Stimulated activated CD8-positive, alpha-beta memory T cell treated with anti-CD3 and anti-CD28 coated beads, Interleukin-4, amount 100 ng/mL, for 1 hour (primary cell): ENCODE results near the gene DCHS2.

Experiments used
- DNase-seq, 2 donors: peaks; one replicate each; pipeline ENCODE4 v3.0.0-alpha.2; 2020; ENCODE audit warnings: low read depth in 2 of 2, low spot score in 1 of 2

The DCHS2 gene

DNA sequence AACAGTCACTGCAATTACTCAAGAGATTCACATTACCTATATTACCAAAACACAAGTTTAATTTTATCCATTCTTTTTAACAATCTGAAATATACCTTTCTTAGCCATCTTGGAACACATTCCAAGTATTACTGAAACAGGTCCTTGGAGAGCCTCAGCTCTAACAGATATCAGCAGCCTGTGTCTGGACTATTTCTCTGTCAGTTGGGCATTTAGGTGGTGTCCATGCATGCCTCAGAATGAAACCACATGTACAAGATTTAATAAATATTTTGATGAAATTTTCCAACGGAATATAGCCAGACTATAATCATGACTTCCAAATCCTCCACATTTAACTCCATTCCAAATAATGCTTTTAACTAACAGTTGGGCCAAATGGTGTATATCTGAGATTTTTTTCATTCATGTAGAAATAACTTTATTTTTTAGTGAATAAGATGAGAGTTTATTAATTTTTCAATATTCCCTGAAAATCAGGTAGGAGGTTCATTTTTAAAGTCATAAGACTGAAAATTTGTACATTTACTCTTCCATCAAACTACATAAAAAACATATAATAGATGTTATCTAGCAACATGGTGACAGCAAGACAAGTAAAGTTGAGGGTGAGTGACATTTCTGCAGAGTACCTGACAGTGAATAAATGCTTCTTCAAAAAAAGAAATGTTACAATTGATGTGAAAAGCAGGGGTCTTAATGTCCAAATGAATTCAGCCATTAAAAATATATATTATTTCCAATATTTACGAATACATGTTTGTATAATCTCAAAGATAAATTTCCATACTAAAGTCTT is 174.2 kb downstream of the DCHS2 start:
- DNase-seq, result no peak

DNA sequence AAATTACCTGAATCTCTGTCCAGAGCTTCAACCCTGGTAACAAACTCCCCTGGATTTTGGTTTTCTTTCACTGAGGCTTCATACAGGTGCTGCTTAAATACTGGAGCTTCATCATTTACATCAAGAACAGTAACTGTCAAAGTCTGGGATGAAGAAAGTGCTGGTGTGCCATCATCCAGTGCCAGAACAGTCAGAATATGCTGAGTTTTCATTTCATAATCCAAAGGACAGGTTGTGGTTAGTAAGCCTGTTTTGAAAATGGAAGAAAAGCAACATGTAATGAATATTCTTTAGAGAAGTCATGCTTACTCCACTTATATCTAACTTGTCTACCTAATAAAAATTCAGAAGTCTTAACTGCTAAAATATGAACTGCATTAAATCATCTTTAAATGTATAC is 175.9 kb downstream of the DCHS2 start:
- DNase-seq, result no peak

DNA sequence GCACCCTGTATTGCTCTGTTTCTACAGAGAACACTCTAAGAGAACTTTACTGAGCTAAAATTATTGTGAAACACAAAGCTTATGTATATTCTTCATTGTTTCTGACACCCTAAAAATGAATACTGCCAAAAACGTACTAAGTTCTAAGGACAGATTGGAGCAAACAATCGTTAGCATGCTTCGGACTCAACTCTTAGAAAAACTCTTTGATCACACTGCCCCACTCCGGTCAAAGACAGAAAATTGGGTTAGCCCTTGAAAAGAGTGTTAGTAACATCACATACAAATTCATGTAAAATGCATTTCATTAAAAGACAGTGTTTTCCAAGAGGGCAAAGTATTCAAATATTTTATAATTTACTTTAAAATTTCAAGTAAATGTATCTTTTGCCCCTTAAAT is 177.4 kb downstream of the DCHS2 start:
- no peak for DNase-seq

DNA sequence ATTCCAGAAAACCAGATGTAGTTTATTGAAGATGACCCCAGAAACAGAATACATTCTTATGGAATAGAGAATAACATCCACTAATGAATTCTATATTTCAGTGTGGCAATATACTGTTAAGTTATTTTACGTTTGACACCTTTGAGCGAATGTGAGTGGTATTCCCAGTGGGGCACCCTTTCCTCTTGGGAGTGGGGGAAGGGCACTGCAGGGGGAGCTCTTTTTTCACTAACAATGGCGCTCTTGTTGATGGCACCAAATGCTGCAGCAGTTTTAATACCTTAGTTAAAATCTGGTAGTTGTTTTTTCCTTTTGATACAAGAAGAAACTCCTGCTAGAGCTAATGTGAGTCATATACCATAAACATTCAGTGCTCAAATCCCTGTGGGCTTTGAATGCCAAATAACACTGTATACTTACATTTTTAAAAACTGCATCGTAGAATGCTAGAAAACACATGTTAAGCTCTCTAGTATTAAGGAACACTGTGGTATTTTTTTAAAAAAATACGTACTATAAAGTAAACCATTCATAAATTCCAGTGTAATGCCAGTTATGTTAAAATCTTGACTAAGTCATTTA is 178.5 kb downstream of the DCHS2 start:
- no peak for DNase-seq

DNA sequence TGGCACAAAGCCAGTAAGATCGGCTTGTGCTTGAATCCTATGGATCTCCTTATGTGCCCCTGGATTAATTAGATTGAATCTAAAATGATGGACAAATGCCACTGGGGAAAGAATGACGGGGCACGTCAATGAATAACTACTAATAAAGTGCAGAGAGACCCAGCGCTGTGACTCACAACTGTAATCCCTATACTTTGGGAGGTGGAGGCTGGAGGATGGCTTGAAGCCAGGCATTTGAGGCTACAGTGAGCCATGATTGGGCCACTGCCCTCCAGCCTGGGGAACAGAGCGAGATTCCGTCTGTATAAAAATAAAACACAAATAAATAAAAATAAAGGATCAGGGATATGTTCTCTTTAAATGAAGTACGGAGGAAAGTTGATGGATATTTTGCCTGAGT is 179.4 kb downstream of the DCHS2 start:
- DNase-seq, result no peak

DNA sequence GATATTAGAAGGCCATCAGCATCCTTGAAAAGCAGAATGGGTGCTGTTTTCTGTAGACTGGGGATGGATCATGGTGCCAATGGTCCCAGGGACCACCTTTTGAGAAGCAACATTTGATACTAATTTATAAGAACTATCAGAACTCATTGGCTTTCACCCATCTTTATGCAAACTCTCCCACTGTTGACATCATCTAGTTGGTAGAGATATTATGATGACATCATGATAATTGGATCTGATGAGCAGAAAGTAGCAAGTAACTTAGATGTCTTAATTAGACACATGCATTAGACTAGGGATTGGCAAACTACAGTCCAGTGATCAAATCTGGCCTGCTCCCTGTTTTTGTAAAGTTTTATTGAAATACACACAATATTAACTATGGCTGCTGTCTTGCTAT is 181.0 kb downstream of the DCHS2 start:
- DNase-seq, result no peak

DNA sequence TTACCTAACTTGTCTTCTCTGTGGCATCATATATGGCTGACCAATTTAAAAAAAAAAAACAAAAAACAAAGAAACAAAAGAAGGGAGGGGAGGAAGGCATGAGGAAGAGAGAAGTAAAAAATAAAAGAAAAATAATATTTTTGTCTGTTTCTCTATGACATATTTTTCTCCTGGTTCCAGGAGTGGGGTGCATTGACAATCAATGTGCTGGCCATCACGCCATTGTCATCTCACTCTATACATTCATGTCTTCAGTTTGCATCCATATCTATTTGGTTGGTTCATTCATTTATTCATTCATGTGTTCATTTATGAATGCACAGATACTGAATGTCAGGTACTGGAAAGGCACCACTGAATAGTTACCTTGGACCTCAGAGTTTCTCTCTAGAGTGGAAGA is 183.4 kb downstream of the DCHS2 start:
- DNase-seq, result no peak

DNA sequence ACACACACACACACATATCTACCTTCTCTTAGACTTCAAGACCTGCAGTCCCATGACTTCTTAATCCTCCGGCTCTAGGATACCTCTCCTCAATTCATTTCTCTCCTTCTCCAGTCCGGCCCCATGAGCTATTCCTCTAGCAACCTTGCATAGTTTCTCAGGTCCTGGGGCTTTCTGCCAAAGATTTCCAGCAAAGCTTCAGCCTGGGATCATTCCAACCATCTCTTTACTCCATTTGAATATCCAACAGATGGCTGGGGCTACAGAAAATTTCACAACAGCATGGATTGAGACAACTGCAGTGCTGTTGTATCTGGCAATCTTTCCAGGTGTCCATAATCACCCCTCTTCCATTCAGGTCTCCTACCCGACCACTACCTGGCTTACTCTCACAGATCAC is 184.1 kb downstream of the DCHS2 start:
- no peak for DNase-seq

DNA sequence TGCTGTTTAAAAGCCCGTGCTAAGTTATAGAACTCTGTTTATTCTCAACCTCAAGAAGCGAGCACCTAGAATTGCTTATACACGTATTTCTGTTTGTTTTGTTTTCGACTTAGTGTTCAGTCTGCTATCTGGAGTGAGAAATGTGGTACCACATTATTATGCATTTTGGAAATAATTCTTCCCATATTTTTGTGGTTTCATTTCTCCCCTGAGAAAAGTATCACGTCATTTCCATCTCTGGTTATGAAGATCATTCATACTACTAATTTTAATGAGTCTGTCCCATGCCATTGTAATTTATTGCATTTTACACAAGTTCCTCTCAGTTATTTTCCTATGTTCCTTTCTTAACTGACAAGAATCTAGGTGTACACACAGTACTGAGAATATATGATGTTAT is 186.0 kb downstream of the DCHS2 start:
- no peak for DNase-seq

DNA sequence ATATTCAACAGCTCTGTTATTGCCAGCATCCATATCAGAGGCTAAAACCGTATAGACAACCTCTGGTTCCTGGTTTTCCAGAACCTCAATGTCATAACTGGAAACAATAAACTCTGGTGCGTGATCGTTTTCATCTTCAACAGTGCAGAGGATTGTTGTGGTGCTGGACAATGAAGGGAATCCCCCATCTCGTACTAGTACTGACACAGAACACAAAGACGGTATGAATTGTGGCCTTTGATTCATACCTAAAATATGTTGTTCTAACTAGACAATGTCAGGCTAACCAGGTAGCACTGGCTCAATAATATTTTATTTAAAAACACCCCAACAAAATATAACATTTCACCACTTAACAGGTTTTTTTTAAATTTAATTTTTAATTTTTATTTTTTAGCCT is 186.9 kb downstream of the DCHS2 start:
- no peak for DNase-seq

DNA sequence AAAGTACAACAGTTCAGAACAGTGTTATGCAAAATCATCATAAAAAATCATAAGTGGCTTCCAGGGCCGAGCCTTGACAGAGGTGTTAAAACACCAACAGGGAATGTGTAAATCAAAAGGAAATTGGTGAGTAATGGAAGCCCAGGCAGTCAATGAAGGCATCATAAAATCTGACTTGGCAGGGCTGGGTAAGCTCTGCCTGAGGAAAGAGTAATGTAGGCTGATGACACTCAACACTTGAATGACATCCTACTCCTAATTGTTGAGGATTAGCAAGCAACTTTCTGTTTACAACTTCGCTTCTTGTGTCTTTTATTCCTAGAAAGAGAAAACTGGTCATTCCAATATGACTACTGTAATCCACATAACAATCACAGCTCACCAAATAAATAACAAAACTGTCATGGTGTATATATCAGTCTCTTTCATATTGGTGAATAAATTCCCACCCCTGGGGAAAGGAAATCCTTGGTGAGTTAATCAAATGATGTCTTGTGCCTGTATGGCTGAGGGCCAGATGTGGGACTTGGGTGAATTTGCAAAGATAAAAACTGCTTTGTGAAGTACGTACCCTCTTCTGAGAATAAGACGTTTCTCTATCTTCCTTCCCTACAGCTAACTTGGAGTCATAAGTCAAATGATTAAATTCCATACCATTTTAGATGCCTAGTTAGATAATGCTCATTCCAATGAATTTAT is 196.8 kb downstream of the DCHS2 start:
- no peak for DNase-seq

DNA sequence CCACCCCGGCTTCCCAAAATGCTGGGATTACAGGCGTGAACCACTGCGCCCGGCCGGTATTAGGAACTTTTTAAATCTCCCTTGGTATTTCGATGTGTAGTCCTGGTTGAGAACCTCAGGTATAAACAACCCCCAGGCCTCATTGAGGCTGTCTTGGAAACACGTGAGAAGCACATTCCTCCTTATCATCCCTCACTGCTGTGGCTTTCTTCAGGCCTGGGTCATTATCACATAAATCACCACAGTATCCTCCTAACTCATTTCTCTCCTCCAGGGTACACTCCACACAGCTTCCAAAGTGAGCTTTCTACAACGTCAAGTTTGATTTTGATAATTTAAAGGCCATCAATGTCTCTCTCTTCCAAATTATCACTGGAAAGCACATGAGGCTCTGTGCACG is 198.2 kb downstream of the DCHS2 start:
- no peak for DNase-seq

DNA sequence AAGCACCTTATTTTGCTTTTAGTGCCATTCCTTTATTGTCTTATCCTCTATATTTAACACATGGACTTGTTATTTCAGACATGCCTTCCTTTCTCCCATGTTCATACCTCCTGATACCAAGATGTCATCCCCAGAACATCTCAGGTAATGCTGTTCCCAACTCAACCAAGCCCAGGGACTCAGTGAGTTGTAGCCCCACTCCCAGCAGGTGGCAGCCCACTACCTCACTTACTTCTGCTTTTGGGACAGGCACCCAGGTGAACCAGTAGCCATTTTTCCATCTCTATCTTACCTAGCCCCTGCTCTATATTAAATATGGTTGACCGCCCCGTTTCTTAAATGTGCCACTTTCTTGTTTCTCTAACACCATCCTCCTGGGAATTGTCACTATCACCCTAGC is 199.0 kb downstream of the DCHS2 start:
- DNase-seq, result no peak

DNA sequence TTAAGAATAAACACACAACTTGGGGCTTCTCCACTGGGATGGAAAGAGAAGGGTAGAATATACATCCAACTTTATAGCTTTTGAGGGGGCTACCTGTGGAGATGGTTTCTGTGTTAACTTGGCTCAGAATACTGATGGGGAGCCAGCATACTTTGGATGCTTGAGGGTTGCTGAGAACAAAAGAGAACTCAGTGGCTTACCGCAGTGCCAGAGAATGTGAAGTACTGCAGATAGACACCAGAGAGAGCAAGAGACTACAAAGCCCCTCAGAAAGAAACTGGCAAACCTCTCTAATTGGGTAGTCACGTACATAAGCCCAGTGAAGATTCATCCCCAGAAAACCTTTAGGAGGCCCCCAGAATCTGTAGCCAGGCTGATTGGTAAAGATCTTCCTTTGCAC is 214.4 kb downstream of the DCHS2 start:
- DNase-seq, result no peak

DNA sequence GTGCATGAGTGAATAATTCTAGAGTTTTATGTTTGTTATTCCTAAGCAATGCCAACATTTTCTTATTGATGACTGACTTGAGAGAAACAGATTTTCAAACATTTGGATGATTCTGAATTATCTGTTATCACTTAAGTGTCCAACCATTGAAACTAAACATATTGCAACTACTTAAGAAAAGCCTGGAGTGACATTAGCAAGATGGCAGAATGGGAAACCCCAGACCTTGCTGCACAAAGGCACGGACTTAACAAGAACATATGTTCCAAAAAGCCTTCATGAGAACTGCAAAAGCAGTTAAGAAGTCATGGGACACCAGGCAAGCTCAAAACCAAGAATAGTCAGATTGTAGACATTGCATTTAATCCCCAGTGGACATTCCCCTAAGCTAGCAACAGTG is 215.1 kb downstream of the DCHS2 start:
- DNase-seq, result no peak

DNA sequence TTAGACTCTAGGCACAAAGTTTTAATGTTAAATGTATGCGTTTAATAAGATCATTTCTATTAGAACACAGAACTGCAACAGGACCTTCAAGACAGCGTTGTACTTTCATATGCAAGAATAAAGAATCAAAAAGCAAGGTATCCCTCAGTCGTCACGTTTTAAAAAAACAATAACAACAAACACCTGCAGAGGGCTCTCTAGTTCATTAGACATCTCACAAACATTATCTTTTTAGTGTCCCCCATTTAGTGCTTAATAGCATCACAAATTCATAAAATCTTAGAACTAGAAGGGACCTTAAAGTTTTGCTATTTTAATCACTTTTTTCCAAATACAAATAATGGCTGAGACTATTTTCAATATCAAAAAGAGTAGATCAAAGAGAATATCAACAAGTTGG is 236.6 kb downstream of the DCHS2 start:
- no peak for DNase-seq

DNA sequence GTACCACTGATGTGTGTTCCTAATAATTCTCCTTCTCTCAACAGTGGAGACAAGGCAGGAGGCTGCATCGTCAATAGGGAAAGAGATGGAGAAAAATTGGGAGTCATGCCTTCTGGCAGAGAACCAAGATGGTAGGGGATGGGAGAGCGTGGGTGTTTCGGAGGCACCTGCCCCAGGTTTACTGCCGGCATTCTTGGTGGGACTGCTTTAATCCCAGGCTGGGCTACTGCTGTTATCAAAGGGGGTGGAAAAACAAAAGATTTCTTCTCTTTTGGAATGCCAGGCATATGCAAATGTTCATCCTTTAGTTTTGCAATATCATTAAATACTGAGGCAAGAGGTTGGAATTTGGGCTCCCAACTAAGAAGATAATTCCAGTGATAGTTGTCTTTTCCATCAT is 257.0 kb downstream of the DCHS2 start:
- no peak for DNase-seq

DNA sequence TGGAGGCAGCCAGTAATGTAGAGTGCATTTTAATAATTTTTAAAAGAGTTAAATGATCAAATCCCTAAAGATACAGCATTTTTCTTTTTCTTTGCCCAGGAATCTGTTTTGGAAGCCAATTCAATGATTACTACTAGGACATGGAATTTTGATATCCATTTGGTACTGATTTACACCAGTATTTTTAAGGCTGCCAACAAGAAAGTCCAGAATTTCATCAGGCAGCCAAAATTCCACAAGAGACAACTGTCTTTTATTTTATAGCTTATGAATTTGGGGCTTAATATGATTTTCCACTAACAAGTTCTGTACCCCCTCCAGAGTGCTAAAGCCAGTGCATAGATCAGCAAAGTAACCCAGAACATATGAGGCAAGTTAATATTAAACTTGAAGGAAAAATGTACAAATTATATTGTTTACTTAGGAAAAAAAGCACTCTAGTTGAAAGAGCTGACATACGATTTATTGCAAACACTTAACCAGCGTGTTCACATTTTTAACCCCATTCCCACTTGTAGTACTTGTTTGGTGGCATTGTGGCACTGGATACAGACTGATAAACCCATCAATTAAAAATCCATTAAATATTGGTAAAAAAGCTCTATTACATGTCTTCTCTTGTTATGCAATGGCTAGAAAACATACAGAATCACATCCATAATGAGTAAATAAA is 259.7 kb downstream of the DCHS2 start:
- DNase-seq, result no peak

DNA sequence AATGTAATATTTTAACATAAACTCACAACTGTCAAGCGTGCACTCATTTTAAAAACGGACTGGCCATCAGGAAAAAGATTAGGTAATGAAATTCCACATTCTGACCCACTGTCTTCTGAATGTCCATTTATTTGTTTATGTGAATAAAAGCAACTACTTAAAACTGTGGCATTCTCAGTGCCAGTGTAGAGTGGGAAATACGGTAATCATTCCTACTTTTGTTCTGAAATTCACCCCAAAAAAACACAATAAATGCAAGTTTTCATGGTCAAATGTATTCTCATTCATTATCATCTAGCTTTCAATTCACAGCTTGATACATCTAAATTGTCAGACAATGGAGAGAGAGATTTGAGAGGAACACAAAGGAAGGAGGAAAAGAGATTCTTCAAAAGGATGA is 260.9 kb downstream of the DCHS2 start:
- DNase-seq, result no peak

DNA sequence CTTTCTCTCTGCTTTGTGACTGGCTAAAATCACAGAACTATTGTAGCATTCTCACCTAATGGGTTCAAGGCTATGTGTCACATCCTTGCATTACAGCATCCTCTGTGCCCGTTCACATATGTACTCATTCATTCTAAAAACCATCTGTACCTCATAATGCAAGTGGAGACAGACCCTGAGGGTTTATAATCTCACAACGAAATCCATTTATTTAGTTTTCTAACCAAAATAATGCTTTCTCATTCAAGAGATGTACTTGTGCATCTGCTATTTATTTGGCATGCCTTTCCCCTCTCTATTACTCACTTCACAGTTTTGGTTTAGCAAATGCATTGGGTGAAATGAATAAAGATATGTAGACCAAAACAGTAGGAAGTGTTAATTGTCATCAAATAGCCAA is 261.5 kb downstream of the DCHS2 start:
- DNase-seq, result no peak

DNA sequence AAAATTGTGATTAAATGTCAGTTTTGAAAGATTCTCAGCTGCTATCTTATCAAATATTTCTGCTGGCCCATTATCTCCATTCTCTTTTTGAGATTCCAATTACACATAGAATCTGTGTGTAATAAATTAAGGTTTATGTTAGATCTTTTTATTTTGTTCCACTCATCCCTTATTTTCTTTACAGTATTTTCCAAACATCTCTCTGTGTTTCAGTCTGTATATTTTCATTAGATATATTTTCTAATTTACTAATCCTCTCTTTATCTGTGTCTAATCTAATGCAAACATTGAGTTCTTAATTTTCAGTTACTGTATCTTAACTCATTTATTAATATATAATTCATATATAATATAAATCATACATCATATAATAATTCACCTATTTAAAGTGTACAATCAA is 268.7 kb downstream of the DCHS2 start:
- no peak for DNase-seq

DNA sequence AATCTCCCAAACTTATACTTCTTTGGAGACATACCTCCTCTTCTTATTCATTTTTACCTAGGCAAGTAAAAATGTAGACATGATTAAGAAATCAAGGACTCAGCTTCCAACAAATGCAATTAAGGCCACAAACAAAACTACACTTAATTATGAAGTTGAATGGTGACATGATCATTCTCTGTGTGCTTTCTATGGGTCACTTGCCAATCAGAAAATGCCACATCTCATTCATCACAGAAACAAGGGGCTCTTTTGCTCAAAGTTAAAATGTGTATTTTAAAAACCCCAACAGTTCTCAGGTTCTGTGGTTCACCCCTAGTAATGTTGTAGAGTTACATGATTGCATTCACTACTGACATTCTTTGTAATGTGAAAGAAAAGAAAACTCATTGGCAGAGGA is 273.5 kb downstream of the DCHS2 start:
- no peak for DNase-seq
